GM12874 (cell line): ENCODE data around the gene ACSM2B.
"Not testable (repeated sequence)": the region's sequence is repeated elsewhere in the genome, so short reads cannot be mapped to it uniquely, and the experiment has no call there.

Source experiments
- TF ChIP-seq, protein P1 (sequence below): IDR thresholded peaks from 2 replicates; pipeline ENCODE4 v1.5.1; 2011; ENCODE audit warnings: low read depth, mild to moderate bottlenecking, control low read depth, low read length, moderate library complexity; ENCODE audit not compliant: insufficient read depth

The ACSM2B gene, protein sequence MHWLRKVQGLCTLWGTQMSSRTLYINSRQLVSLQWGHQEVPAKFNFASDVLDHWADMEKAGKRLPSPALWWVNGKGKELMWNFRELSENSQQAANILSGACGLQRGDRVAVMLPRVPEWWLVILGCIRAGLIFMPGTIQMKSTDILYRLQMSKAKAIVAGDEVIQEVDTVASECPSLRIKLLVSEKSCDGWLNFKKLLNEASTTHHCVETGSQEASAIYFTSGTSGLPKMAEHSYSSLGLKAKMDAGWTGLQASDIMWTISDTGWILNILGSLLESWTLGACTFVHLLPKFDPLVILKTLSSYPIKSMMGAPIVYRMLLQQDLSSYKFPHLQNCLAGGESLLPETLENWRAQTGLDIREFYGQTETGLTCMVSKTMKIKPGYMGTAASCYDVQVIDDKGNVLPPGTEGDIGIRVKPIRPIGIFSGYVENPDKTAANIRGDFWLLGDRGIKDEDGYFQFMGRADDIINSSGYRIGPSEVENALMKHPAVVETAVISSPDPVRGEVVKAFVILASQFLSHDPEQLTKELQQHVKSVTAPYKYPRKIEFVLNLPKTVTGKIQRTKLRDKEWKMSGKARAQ

DNA sequence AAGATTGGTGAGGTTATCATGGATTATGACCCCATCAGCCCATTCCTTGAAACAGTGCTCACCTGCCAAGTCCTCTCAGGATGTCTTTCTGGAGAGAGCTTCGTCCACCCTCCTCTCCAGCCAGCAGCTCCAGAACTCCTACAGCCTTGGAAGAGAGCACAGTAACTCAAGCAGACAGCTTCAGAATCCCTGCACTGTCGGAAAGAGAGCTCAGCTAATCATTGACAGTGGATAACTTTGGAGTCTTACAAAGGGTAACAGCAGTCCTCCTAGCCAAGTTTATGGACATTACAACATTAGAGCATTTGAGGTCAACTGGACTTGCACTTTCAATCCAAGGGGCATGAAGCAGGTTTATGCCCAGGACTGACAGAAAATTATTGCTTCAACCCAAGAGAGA is at the start of gene ACSM2B:
Gene ACSM2B, minus strand, starts transcription at position 223 of the 400 bp plus-strand sequence. CDS start 11,522 bp downstream, outside the sequence.
- TF ChIP-seq, protein P1, sequence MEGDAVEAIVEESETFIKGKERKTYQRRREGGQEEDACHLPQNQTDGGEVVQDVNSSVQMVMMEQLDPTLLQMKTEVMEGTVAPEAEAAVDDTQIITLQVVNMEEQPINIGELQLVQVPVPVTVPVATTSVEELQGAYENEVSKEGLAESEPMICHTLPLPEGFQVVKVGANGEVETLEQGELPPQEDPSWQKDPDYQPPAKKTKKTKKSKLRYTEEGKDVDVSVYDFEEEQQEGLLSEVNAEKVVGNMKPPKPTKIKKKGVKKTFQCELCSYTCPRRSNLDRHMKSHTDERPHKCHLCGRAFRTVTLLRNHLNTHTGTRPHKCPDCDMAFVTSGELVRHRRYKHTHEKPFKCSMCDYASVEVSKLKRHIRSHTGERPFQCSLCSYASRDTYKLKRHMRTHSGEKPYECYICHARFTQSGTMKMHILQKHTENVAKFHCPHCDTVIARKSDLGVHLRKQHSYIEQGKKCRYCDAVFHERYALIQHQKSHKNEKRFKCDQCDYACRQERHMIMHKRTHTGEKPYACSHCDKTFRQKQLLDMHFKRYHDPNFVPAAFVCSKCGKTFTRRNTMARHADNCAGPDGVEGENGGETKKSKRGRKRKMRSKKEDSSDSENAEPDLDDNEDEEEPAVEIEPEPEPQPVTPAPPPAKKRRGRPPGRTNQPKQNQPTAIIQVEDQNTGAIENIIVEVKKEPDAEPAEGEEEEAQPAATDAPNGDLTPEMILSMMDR: not testable (repeated sequence)

GRCh38 chr16:20624882-20625807 is 49.0 kb upstream of the ACSM2B start:
- TF ChIP-seq, protein P1: no peak

GRCh38 chr16:20624205-20624604 is 48.0 kb upstream of the ACSM2B start:
- TF ChIP-seq, protein P1: no peak

DNA sequence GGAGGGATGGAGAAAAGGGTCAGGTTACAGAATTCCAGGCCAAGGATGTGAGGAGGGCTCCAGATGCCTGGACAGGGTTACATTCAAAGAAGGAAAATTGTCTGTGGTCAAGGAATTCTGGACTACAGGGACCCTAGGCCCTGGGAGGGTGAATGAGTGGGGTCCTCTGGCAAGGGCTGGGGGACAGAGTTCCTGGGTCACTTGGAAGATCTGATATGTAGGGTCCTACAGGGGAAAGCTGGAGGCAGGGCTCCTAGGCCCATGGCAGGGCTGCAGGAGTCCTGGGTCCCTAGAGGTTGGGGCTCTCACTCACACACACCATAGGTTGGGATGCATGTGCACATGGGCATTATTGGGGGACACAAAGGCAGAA is 46.3 kb upstream of the ACSM2B start:
- TF ChIP-seq, protein P1: no peak

- TF ChIP-seq, protein P1: no peak
Measured at GRCh38 chr16:20621406-20621805, 45.2 kb upstream of the ACSM2B start.

DNA sequence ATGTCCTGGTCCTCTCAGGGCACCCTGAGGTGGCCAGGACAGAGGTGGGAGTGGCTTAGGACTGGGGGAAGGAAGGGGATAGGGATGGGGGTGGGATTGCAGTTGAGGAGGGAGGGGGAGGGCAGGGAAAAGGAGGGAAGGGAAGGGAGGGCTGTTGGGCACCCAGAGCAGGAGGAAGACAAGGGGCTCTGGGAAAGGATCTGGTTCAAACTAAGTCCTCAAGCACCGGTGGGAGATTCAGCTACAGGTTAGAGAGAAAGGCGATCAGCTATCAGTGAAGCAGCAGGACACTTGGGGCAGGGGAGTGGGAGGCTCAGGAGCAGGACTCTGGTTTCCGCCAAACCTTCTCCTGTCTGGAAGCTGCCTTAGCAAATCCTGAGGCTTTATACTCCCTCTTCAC is 44.6 kb upstream of the ACSM2B start:
- TF ChIP-seq, protein P1: no peak

DNA sequence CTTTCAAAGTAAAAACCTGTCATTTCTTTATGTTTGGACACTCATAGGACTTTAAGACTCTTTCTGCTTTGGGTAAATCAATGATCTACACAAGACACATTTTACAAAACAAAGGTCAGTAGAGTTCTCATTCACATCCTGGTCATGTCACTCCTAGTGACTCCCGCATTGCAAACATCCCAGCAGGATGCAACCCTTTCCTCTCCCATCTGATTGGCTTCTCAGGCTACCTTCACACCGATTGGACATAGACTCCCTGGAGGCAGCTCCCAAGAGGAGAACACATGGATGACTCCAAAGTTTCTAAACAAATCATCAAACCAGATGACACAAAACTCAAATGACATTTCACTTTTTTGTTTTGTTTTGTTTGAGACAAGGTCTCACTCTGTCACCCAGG is 43.8 kb upstream of the ACSM2B start:
- TF ChIP-seq, protein P1: no peak
